ENCODE measurements around the gene MSI2.

Gene MSI2

DNA sequence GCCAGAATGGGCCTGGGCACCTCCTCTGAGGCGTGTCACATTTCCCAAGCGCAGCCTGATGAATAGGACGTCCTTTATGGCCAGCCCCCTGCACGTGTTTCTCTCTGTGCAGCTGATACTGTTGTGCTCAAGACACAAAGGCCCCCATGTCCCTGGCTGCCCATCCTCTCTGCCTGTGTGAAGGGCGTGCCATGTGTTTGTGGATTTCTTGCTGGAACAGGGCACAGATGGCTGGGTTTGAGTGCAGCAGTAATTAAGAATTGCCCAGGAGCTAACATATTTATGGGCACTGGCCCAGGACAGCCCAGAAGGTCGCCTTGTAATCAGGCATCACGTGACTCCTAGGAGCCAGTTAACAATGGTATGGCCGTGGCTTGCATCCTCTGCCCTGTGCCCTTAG lies 307.6 kb downstream of the MSI2 start:
- no peak overlapping the region for H3K4me2 ChIP-seq (ENCODE audit: insufficient read depth, low read length, poor library complexity, severe bottlenecking)
- H2AFZ ChIP-seq (ENCODE audit: low read length), result no peak overlapping the region
- no peak overlapping the region for H3K14ac ChIP-seq (ENCODE audit: low read length)
- H3K4me1 ChIP-seq (ENCODE audit: control insufficient read depth in 2 of 2, insufficient read depth in 1 of 2, low read depth in 1 of 2, low read length in 2 of 2), result peaks cover 11 to 19% of the 10 kb centered on the region in 2 donors
- peaks cover 2 to 37% of the 10 kb centered on the region in 2 donors for H3K36me3 ChIP-seq (replicated peaks in 1 of 2; ENCODE audit: control insufficient read depth in 2 of 2, insufficient read depth in 2 of 2, low read length in 2 of 2)
- H2BK5ac ChIP-seq (ENCODE audit: low read length), result no peak overlapping the region
- H2BK12ac ChIP-seq (ENCODE audit: low read length), result no peak overlapping the region
- DNase-seq (ENCODE audit: low spot score), result no peak
- no peaks in the 10 kb centered on the region for H3K27me3 ChIP-seq (ENCODE audit: control insufficient read depth in 3 of 3, insufficient read depth in 3 of 3, low read depth in 1 of 3, low read length in 3 of 3)
- H3K79me1 ChIP-seq (ENCODE audit: low read depth, low read length), result peaks cover 9% of the 10 kb centered on the region
- H3K9me3 ChIP-seq (replicated peaks in 1 of 2; ENCODE audit: control insufficient read depth in 2 of 2, insufficient read depth in 1 of 2, low read depth in 1 of 2, low read length in 2 of 2), result no peaks in the 10 kb centered on the region
- peak overlapping the region; percentile 16 for H2AK5ac ChIP-seq (ENCODE audit: low read depth, low read length)
- H2BK120ac ChIP-seq (ENCODE audit: low read depth, low read length), result no peak overlapping the region
- no peak overlapping the region for H3K4ac ChIP-seq (ENCODE audit: low read length)
- no peak overlapping the region for H3K4me3 ChIP-seq (ENCODE audit: low read length in 2 of 2)
- H3K18ac ChIP-seq (ENCODE audit: low read length), result peak overlapping the region; percentile 79
- peak overlapping the region; percentile 10 for H3K27ac ChIP-seq (replicated peaks; ENCODE audit: low read length)
- WGBS, 2 donors (ENCODE audit: extremely low coverage in 2 of 2, insufficient read length in 2 of 2, insufficient replicate concordance in 1 of 2), result no CpG with 5 or more reads among the region's 8 CpGs
- no peak overlapping the region for H2BK15ac ChIP-seq (ENCODE audit: low read length)
- H3K9ac ChIP-seq (ENCODE audit: low read depth, low read length, poor library complexity), result no peak overlapping the region
- no peak overlapping the region for H4K8ac ChIP-seq (ENCODE audit: low read depth, low read length)
- H3K23ac ChIP-seq (ENCODE audit: low read depth, low read length, poor library complexity), result no peak overlapping the region
- no peak overlapping the region for H4K91ac ChIP-seq (ENCODE audit: low read depth, low read length, poor library complexity)

DNA sequence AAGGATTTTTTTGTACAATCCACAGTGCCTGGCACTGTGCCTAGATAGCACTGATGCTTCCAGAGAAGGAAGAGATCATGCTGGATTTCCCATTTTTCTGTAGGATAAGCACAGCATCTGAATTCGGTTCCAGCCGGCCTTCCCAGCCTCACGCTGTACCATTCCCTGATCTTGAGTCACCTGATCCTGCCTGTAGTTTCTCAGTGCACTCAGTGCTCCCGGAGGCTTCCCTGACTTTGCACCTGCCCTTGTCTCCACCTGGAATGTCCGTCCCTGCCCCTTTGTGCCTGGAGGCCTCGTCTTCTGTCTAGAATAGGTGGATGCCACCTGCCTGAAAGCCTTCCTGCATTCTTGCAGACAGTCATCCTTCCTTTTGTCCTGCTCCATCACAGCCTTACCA lies 308.9 kb downstream of the MSI2 start:
- Histone ChIP-seq H2AK5ac (ENCODE audit: low read depth, low read length) (no peak overlapping the region), H4K91ac (ENCODE audit: low read depth, low read length, poor library complexity) (no peak overlapping the region), H3K14ac (ENCODE audit: low read length) (no peak overlapping the region), H2AFZ (ENCODE audit: low read length) (no peak overlapping the region), H2BK120ac (ENCODE audit: low read depth, low read length) (no peak overlapping the region), H3K27me3 (ENCODE audit: control insufficient read depth in 3 of 3, insufficient read depth in 3 of 3, low read depth in 1 of 3, low read length in 3 of 3) (no peaks in the 10 kb centered on the region), H4K8ac (ENCODE audit: low read depth, low read length) (no peak overlapping the region), H2BK15ac (ENCODE audit: low read length) (no peak overlapping the region), H3K4me2 (ENCODE audit: insufficient read depth, low read length, poor library complexity, severe bottlenecking) (no peak overlapping the region), H3K4me3 (ENCODE audit: low read length in 2 of 2) (no peak overlapping the region), H2BK5ac (ENCODE audit: low read length) (no peak overlapping the region), H2BK12ac (ENCODE audit: low read length) (no peak overlapping the region), H3K4ac (ENCODE audit: low read length) (no peak overlapping the region), H3K9ac (ENCODE audit: low read depth, low read length, poor library complexity) (no peak overlapping the region), H3K4me1 (ENCODE audit: control insufficient read depth in 2 of 2, insufficient read depth in 1 of 2, low read depth in 1 of 2, low read length in 2 of 2) (peaks cover 11 to 17% of the 10 kb centered on the region in 2 donors), H3K9me3 (replicated peaks in 1 of 2; ENCODE audit: control insufficient read depth in 2 of 2, insufficient read depth in 1 of 2, low read depth in 1 of 2, low read length in 2 of 2) (no peaks in the 10 kb centered on the region), H3K79me1 (ENCODE audit: low read depth, low read length) (peaks cover 9% of the 10 kb centered on the region), H3K23ac (ENCODE audit: low read depth, low read length, poor library complexity) (no peak overlapping the region), H3K18ac (ENCODE audit: low read length) (no peak overlapping the region), H3K36me3 (replicated peaks in 1 of 2; ENCODE audit: control insufficient read depth in 2 of 2, insufficient read depth in 2 of 2, low read length in 2 of 2) (peaks cover 0 to 30% of the 10 kb centered on the region in 2 donors), H3K27ac (replicated peaks; ENCODE audit: low read length) (no peak overlapping the region)
- WGBS, 2 donors (ENCODE audit: extremely low coverage in 2 of 2, insufficient read length in 2 of 2, insufficient replicate concordance in 1 of 2), result no CpG with 5 or more reads among the region's 6 CpGs
- no peak for DNase-seq (ENCODE audit: low spot score)

DNA sequence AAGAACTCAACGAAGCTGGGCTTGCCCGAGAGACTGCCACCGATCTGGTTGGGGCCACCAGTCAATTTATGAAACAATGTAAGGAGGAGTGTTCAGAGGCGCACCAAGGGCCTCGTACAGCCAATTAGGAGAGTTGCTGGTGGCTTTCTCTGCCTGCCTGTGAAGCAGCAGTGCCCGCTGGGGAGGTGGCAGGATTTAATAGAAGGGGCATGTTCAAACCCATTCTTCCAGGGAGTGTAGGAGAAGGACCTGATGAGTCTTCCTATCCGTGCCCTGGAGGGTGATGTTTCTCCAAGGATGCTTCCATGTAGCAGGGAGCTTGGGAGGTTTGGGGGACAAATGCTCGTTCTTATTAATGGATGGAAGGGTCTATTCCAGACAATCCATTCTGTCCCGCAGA lies 310.4 kb downstream of the MSI2 start:
- Histone ChIP-seq H3K4me3 (ENCODE audit: low read length in 2 of 2) (no peak overlapping the region), H3K4ac (ENCODE audit: low read length) (no peak overlapping the region), H3K23ac (ENCODE audit: low read depth, low read length, poor library complexity) (no peak overlapping the region), H2BK12ac (ENCODE audit: low read length) (no peak overlapping the region), H2BK120ac (ENCODE audit: low read depth, low read length) (no peak overlapping the region), H3K4me1 (ENCODE audit: control insufficient read depth in 2 of 2, insufficient read depth in 1 of 2, low read depth in 1 of 2, low read length in 2 of 2) (peaks cover 9 to 25% of the 10 kb centered on the region in 2 donors), H3K27ac (replicated peaks; ENCODE audit: low read length) (no peak overlapping the region), H3K9me3 (replicated peaks in 1 of 2; ENCODE audit: control insufficient read depth in 2 of 2, insufficient read depth in 1 of 2, low read depth in 1 of 2, low read length in 2 of 2) (no peaks in the 10 kb centered on the region), H3K4me2 (ENCODE audit: insufficient read depth, low read length, poor library complexity, severe bottlenecking) (no peak overlapping the region), H3K36me3 (replicated peaks in 1 of 2; ENCODE audit: control insufficient read depth in 2 of 2, insufficient read depth in 2 of 2, low read length in 2 of 2) (peaks cover 0 to 37% of the 10 kb centered on the region in 2 donors), H4K8ac (ENCODE audit: low read depth, low read length) (no peak overlapping the region), H3K79me1 (ENCODE audit: low read depth, low read length) (peaks cover 9% of the 10 kb centered on the region), H3K18ac (ENCODE audit: low read length) (no peak overlapping the region), H2BK5ac (ENCODE audit: low read length) (no peak overlapping the region), H3K27me3 (ENCODE audit: control insufficient read depth in 3 of 3, insufficient read depth in 3 of 3, low read depth in 1 of 3, low read length in 3 of 3) (no peaks in the 10 kb centered on the region), H2BK15ac (ENCODE audit: low read length) (no peak overlapping the region), H4K91ac (ENCODE audit: low read depth, low read length, poor library complexity) (no peak overlapping the region), H3K14ac (ENCODE audit: low read length) (no peak overlapping the region), H2AFZ (ENCODE audit: low read length) (no peak overlapping the region), H2AK5ac (ENCODE audit: low read depth, low read length) (no peak overlapping the region), H3K9ac (ENCODE audit: low read depth, low read length, poor library complexity) (no peak overlapping the region)
- DNase-seq (ENCODE audit: low spot score), result no peak
- no CpG with 5 or more reads among the region's 9 CpGs for WGBS, 2 donors (ENCODE audit: extremely low coverage in 2 of 2, insufficient read length in 2 of 2, insufficient replicate concordance in 1 of 2)

DNA sequence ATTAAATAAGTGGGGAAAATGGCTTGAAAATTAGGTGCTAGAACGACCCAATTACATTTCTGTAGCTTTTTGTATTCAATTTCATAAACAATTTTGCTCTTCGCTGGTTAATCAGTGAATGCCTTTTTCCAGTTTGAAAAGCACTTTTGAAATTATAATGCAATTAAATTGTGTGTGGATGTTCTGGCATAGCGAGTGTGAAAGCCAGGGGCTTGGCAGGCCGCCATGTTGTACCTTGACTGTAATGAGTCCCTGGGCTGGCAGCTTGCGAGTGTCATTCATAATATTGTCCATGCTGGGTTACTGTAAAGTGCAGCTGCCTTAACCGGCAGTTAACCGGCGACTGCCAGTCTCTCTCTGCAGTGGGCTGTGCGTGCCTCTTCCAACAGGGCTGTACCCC lies 310.9 kb downstream of the MSI2 start:
- Histone ChIP-seq H3K4me2 (ENCODE audit: insufficient read depth, low read length, poor library complexity, severe bottlenecking) (no peak overlapping the region), H3K36me3 (replicated peaks in 1 of 2; ENCODE audit: control insufficient read depth in 2 of 2, insufficient read depth in 2 of 2, low read length in 2 of 2) (peaks cover 0 to 39% of the 10 kb centered on the region in 2 donors)

More for the DNA sequence above, 310.9 kb downstream of the MSI2 start:
- no peak overlapping the region for H2BK5ac ChIP-seq (ENCODE audit: low read length)
- no peak overlapping the region for H2BK120ac ChIP-seq (ENCODE audit: low read depth, low read length)
- no peak for DNase-seq (ENCODE audit: low spot score)
- H3K14ac ChIP-seq (ENCODE audit: low read length), result no peak overlapping the region
- no peak overlapping the region for H3K23ac ChIP-seq (ENCODE audit: low read depth, low read length, poor library complexity)
- no peak overlapping the region for H4K91ac ChIP-seq (ENCODE audit: low read depth, low read length, poor library complexity)
- H3K9ac ChIP-seq (ENCODE audit: low read depth, low read length, poor library complexity), result no peak overlapping the region
- H3K79me1 ChIP-seq (ENCODE audit: low read depth, low read length), result peaks cover 9% of the 10 kb centered on the region
- H3K18ac ChIP-seq (ENCODE audit: low read length), result no peak overlapping the region
- no peak overlapping the region for H2BK15ac ChIP-seq (ENCODE audit: low read length)
- no peak overlapping the region for H3K4me3 ChIP-seq (ENCODE audit: low read length in 2 of 2)
- no peaks in the 10 kb centered on the region for H3K27me3 ChIP-seq (ENCODE audit: control insufficient read depth in 3 of 3, insufficient read depth in 3 of 3, low read depth in 1 of 3, low read length in 3 of 3)
- H3K4ac ChIP-seq (ENCODE audit: low read length), result no peak overlapping the region
- H3K9me3 ChIP-seq (replicated peaks in 1 of 2; ENCODE audit: control insufficient read depth in 2 of 2, insufficient read depth in 1 of 2, low read depth in 1 of 2, low read length in 2 of 2), result no peaks in the 10 kb centered on the region
- H2BK12ac ChIP-seq (ENCODE audit: low read length), result no peak overlapping the region
- no peak overlapping the region for H3K27ac ChIP-seq (replicated peaks; ENCODE audit: low read length)
- peaks cover 9 to 25% of the 10 kb centered on the region in 2 donors for H3K4me1 ChIP-seq (ENCODE audit: control insufficient read depth in 2 of 2, insufficient read depth in 1 of 2, low read depth in 1 of 2, low read length in 2 of 2)
- no peak overlapping the region for H2AK5ac ChIP-seq (ENCODE audit: low read depth, low read length)
- no CpG with 5 or more reads among the region's 9 CpGs for WGBS, 2 donors (ENCODE audit: extremely low coverage in 2 of 2, insufficient read length in 2 of 2, insufficient replicate concordance in 1 of 2)
- H2AFZ ChIP-seq (ENCODE audit: low read length), result no peak overlapping the region
- no peak overlapping the region for H4K8ac ChIP-seq (ENCODE audit: low read depth, low read length)

Data from neuronal stem cell (in vitro differentiated cells).